HEK293T (cell line): Measurements from ENCODE around the gene SPTLC2.

Experiments used
- CTCF ChIA-PET: fragments of 350-600 bp; formaldehyde crosslinking; extraction: SDS; loops from one replicate; lab custom pipeline; 2021; ENCODE audit warnings: antibody characterized with exemption, inconsistent platforms; lab: Yijun Ruan, JAX
- POLR2A ChIA-PET: fragments of 350-600 bp; formaldehyde crosslinking; extraction: SDS; loops from one replicate; lab custom pipeline; 2020; ENCODE audit warnings: antibody characterized with exemption, inconsistent platforms; lab: Yijun Ruan, JAX
- DNase-seq: peaks from one replicate; pipeline ENCODE4 v3.0.0; 2012; ENCODE audit warnings: mixed read lengths; ENCODE audit errors: extremely low spot score
- ARNT ChIP-seq: fragments of 450-650 bp; IDR thresholded peaks from 2 replicates; pipeline ENCODE4 v1.6.1; 2017; ENCODE audit warnings: mild to moderate bottlenecking
- BHLHE40 ChIP-seq: fragments of 450-650 bp; IDR thresholded peaks from 2 replicates; pipeline ENCODE4 v1.6.1; 2016; ENCODE audit warnings: mild to moderate bottlenecking, moderate library complexity, borderline replicate concordance
- CTBP1 ChIP-seq: fragments of 450-650 bp; IDR thresholded peaks from 2 replicates; pipeline ENCODE4 v1.6.1; 2016; ENCODE audit warnings: borderline replicate concordance
- ELF4 ChIP-seq: fragments of 450-650 bp; IDR thresholded peaks from 2 replicates; pipeline ENCODE4 v1.6.1; 2017; ENCODE audit warnings: antibody characterized with exemption
- FOXA1 ChIP-seq: fragments of 450-650 bp; IDR thresholded peaks from 2 replicates; pipeline ENCODE4 v1.6.1; 2016; ENCODE audit warnings: mild to moderate bottlenecking
- FOXK2 ChIP-seq: fragments of 450-650 bp; IDR thresholded peaks from 2 replicates; pipeline ENCODE4 v1.6.1; 2016; ENCODE audit warnings: mild to moderate bottlenecking
- FOXM1 ChIP-seq: fragments of 450-650 bp; IDR thresholded peaks from 2 replicates; pipeline ENCODE4 v1.6.1; 2017; ENCODE audit warnings: mild to moderate bottlenecking, borderline replicate concordance
- HDGF ChIP-seq: fragments of 450-650 bp; IDR thresholded peaks from 2 replicates; pipeline ENCODE4 v1.6.1; 2017; ENCODE audit warnings: antibody characterized with exemption, borderline replicate concordance
- L3MBTL2 ChIP-seq: fragments of 450-650 bp; conservative IDR thresholded peaks from 2 replicates; pipeline ENCODE4 v1.6.1; 2016; ENCODE audit warnings: mild to moderate bottlenecking
- LEF1 ChIP-seq: fragments of 450-650 bp; IDR thresholded peaks from 2 replicates; pipeline ENCODE4 v1.6.1; 2017; ENCODE audit warnings: mild to moderate bottlenecking, borderline replicate concordance
- NFRKB ChIP-seq: fragments of 450-650 bp; IDR thresholded peaks from 2 replicates; pipeline ENCODE4 v1.6.1; 2016; ENCODE audit warnings: mild to moderate bottlenecking, moderate library complexity
- SP1 ChIP-seq: fragments of 450-650 bp; IDR thresholded peaks from 2 replicates; pipeline ENCODE4 v1.6.1; 2017
- SUZ12 ChIP-seq: fragments of 450-650 bp; IDR thresholded peaks from 2 replicates; pipeline ENCODE4 v1.6.1; 2016; ENCODE audit warnings: mild to moderate bottlenecking
- TARDBP ChIP-seq: fragments of 450-650 bp; IDR thresholded peaks from 2 replicates; pipeline ENCODE4 v1.6.1; 2016
- ZNF384 ChIP-seq: fragments of 450-650 bp; IDR thresholded peaks from 2 replicates; pipeline ENCODE4 v1.6.1; 2016
- TF ChIP-seq, protein P1 (sequence below): fragments of 450-650 bp; IDR thresholded peaks from 2 replicates; pipeline ENCODE4 v1.6.1; 2016

Gene SPTLC2

DNA sequence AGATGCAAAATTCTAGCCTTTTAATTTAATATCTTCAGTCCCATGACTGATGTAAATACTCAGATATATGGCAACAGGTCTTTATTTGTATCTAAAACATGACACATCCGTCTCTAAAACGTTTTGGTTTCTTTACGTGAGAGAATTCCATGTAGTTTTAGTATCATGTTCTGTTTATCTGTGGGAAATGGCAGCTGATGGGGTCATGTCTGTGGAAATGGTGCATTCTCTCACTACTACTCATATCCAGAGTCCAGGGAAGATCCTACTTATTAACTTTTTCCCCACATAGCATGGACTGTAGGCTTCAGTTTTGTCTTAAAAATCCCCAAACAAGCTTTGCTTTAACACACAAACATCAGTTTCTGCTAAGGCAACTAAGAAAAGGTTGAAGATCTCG lies 53.8 kb downstream of the SPTLC2 start:
- CTCF ChIA-PET = interaction anchor here (1.1 kb wide), 1 partner anchor 39 kb away, joined by 3 read pairs; no protein-coding TSS in a partner anchor
- TF ChIP-seq BHLHE40 (no peak), FOXA1 (no peak), SUZ12 (no peak), ZNF384 (no peak), L3MBTL2 (no peak), ELF4 (no peak), ARNT (no peak), LEF1 (no peak), SP1 (no peak), TARDBP (no peak), FOXM1 (no peak), NFRKB (no peak), HDGF (no peak), FOXK2 (no peak), CTBP1 (no peak)
- TF ChIP-seq, protein P1, sequence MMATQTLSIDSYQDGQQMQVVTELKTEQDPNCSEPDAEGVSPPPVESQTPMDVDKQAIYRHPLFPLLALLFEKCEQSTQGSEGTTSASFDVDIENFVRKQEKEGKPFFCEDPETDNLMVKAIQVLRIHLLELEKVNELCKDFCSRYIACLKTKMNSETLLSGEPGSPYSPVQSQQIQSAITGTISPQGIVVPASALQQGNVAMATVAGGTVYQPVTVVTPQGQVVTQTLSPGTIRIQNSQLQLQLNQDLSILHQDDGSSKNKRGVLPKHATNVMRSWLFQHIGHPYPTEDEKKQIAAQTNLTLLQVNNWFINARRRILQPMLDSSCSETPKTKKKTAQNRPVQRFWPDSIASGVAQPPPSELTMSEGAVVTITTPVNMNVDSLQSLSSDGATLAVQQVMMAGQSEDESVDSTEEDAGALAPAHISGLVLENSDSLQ = no peak
- DNase-seq = no peak
- POLR2A ChIA-PET = no interaction called here

DNA sequence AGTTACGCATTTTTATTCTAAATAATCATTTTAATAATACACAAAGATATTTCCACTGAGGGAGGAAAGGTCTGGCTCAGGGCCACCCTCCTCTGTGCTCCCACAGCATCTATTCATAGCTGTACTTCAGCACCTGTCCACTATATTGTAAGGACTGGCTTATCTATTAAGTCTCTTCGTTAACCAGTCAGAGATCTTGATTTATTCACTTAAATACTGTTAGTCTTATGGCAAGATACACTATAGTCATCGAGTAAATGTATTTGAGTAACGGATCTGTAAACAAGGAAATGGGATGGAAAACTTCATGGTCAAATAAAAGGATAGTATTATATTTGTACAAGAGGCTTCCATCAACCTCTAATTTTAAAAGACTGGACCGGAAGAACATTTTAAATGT lies 54.6 kb downstream of the SPTLC2 start:
- ChIA-PET CTCF (no interaction called here), POLR2A (no interaction called here)
- no peak for DNase-seq

DNA sequence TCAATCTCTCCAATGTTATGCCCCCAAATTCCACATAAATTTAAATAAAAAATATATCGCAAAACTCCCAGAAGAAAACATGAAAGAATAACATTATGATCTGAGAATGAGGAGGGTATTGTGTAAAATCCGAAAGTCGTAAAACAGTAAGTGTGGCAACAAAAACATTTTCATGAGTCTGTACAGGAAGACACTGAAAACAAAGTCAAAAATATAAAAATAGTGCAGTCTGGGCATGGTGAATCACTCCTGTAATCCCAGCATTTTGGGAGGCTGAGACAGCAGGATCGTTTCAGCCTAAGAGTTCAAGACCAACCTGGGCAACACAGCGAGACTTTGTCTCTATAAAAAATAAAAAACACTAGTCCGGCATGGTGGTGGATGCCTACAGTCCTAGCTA lies 57.1 kb downstream of the SPTLC2 start:
- DNase-seq = no peak
- ChIA-PET CTCF (interaction anchor here (0.6 kb wide), 1 partner anchor 8 kb away, joined by 3 read pairs; no protein-coding TSS in a partner anchor), POLR2A (no interaction called here)
- TF ChIP-seq L3MBTL2 (no peak), TARDBP (no peak), HDGF (no peak), LEF1 (no peak), SUZ12 (no peak), FOXA1 (no peak)
- TF ChIP-seq, protein P1 = no peak

More for the DNA sequence above, 54.6 kb downstream of the SPTLC2 start:
- TF ChIP-seq HDGF (no peak), FOXK2 (no peak), ARNT (no peak), LEF1 (no peak), FOXM1 (no peak), FOXA1 (no peak), TARDBP (no peak)
- TF ChIP-seq, protein P1 = no peak

DNA sequence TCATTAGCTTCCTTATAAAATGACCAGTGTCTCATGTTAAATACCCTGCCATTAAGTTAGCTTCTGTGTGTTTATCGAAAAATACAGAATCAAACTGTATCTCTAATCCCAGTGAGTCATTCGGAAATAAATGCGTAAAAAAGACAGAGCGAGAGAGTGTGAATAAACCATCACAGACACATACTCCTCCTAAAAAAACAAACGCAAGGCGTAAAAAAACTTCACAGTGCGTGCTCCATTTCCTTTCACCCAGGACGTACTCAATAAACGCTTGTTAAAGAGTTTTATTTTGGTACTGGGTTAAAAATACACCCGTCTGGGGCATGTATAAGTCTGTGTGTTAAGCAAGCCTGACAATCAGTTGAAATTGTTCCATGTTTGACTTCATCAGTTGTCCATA lies 59.0 kb downstream of the SPTLC2 start:
- no peak for DNase-seq
- POLR2A ChIA-PET = no interaction called here
- TF ChIP-seq BHLHE40 = no peak
- TF ChIP-seq HDGF = no peak
- TF ChIP-seq FOXK2 = no peak
- no peak for TF ChIP-seq FOXA1
- TF ChIP-seq ZNF384 = no peak
- no peak for TF ChIP-seq FOXM1
- CTCF ChIA-PET = interaction anchor here (0.5 kb wide), 1 partner anchor 23 kb away, joined by 4 read pairs; no protein-coding TSS in a partner anchor

DNA sequence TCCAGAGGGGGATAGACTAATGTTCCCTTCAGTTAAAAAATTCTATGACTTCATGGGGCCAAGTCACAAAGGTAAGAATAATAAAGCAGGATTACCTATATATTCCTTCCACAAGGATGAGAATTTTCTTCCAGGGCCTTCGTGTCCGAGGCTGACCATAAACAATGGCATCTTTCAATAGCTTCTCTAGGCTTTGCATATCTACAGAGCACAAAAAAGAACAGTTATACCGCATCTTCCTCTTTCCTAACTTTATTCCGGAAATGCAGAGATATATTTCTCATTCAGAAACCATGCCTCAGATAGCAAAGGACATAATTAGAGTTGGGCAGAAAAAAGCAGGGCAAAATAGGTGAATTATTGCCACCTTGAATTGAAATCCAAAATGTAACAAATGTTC lies 59.5 kb downstream of the SPTLC2 start:
- CTCF ChIA-PET = interaction anchor here (0.5 kb wide), 1 partner anchor 24 kb away, joined by 4 read pairs; no protein-coding TSS in a partner anchor
- TF ChIP-seq, protein P1 = no peak
- no peak for TF ChIP-seq SP1
- POLR2A ChIA-PET = no interaction called here
- no peak for DNase-seq

DNA sequence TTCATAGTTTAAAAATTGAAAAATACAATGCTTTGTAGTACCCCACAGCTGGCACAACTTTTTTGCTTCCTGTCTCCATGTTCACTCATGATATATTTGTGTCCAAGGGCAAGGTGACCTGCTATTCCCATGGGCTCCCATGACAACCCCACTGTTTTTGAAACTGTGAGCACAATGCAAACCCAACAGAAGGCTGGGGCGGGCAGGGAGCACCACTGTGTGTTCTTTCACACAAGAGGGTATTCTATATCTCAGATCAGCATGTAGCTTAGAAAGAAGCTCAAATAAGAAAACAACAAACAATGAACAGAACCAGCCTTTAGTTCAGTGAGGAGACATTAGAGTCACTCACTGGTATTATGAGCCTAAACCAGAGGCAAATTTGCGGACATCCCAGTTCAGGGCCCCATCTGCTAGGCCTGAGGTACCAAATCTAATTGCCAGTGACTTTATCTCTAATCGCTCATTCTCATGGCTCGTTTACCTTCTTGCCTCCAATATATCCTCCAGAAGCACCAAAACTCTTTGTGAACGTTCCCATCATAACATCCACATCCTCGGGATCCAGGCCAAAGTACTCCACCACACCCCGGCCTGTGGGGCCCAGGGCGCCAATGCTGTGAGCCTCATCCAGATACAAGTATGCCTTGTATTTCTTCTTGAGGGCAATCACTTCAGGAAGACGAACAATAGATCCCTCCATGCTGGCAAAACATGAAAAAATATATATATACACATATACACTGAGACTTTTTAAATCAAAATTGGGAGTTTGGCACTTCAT lies 61.4 kb downstream of the SPTLC2 start:
- DNase-seq = no peak
- ChIA-PET POLR2A (no interaction called here), CTCF (no interaction called here)
- TF ChIP-seq, protein P1 = no peak
- no peak for TF ChIP-seq HDGF
